Hindlimb muscle (tissue), 1 donor: Measurements from ENCODE around the gene ADAM19. TPM values are rescaled to one million over a fixed set of nuclear protein-coding genes. Genes with fewer than 3 reads are reported as not detected.
"Not testable (repeated sequence)": the region's sequence is repeated elsewhere in the genome, so short reads cannot be mapped to it uniquely, and the experiment has no call there.

Source experiments
- DNase-seq: peaks from one replicate; pipeline ENCODE4 v3.0.0-alpha.2; 2013
- polyA plus RNA-seq: library from polyadenylated mRNA; unstranded; fragments of 120-200 nt; gene quantifications from one replicate; pipeline ENCODE4 v1.2.1, GENCODE V29; 2013; ENCODE audit not compliant: insufficient read length

Gene ADAM19
- polyA plus RNA-seq, 1 donor, result 17.7 TPM

GRCh38 chr5:157460921-157461792 lies 114.4 kb downstream of the ADAM19 start:
- no peak for DNase-seq

- DNase-seq, result no peak
Measured at GRCh38 chr5:157459715-157460599, 115.6 kb downstream of the ADAM19 start, which contains the start of gene NIPAL4. TSS of gene NIPAL4 (plus strand) at chr5:157460213. CDS start at chr5:157460321, 108 bp downstream.

- no peak for DNase-seq
Measured at GRCh38 chr5:157458835-157459234, 116.7 kb downstream of the ADAM19 start.

- DNase-seq, result no peak
Measured at GRCh38 chr5:157457391-157457790, 118.2 kb downstream of the ADAM19 start.

- no peak for DNase-seq
Measured at GRCh38 chr5:157456301-157456700, 119.3 kb downstream of the ADAM19 start.

GRCh38 chr5:157455057-157455456 lies 120.5 kb downstream of the ADAM19 start:
- DNase-seq, result no peak

GRCh38 chr5:157454273-157454672 lies 121.3 kb downstream of the ADAM19 start:
- no peak for DNase-seq

GRCh38 chr5:157451806-157452205 lies 123.8 kb downstream of the ADAM19 start:
- no peak for DNase-seq

GRCh38 chr5:157450024-157450423 lies 125.6 kb downstream of the ADAM19 start:
- DNase-seq, result no peak

- no peak for DNase-seq
Measured at GRCh38 chr5:157449011-157449723, 126.4 kb downstream of the ADAM19 start.

GRCh38 chr5:157447201-157447637 lies 128.4 kb downstream of the ADAM19 start:
- no peak for DNase-seq

- no peak for DNase-seq
Measured at GRCh38 chr5:157446412-157446935, 129.1 kb downstream of the ADAM19 start.

- DNase-seq, result no peak
Measured at GRCh38 chr5:157445745-157446411, 129.7 kb downstream of the ADAM19 start.

- no peak for DNase-seq
Measured at GRCh38 chr5:157444224-157444623, 131.4 kb downstream of the ADAM19 start.

- DNase-seq, result peak; percentile 74
Measured at GRCh38 chr5:157443041-157443549, 132.5 kb downstream of the ADAM19 start.

- DNase-seq, result no peak
Measured at GRCh38 chr5:157434096-157434495, 141.5 kb downstream of the ADAM19 start.

GRCh38 chr5:157431544-157432200 lies 143.9 kb downstream of the ADAM19 start:
- DNase-seq, result peak; percentile 53

- DNase-seq, result not testable (repeated sequence)
Measured at GRCh38 chr5:157429920-157430319, 145.7 kb downstream of the ADAM19 start.
